GM21447 (cell line): Measurements from ENCODE around the gene L3MBTL1.

ENCODE experiments used
- ATAC-seq: cut with Tn5 transposase; IDR thresholded peaks from one replicate; pipeline ENCODE4 v1.9.1; 2021; ENCODE audit not compliant: unreplicated experiment

Gene L3MBTL1

DNA sequence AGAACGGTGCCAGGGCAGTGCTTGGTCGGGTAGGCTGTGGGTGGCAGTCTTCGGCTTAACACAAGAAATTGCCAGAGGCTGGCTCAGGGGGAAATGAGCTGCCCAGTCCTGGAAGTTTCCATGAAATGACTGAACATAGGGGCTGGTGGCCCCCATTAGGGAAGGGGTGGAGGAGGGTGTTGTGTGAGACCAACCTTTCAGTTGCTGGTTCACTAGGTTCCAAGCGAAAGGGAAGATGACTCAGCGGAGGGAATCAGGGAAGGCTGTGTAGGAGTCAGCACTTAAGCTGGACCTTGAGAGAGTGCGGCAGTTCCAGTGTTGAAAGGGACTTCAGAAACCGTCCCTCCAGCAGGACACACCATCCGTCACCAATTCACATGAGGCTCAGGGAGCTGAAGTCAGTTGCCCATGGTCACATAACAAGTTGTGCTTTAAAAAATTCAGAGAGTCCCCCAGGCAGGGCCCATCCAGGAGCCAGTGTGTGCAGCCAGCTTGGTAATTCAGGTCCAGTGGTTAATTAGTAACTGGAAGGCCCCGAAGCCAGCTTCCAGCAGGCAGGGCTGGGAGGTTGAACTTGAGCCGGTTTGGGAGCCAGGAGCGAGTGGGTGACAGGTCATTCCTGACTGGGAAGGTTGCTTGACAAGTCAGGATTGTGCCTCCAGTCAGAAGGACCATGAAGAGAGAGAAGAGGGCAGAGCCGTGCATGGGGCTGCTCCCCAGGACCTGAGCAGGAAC, 51.1 kb downstream of the L3MBTL1 start, which contains the start of gene SGK2:
Gene SGK2, plus strand, starts transcription at position 616 of the 735 bp plus-strand sequence. CDS start 7,469 bp downstream, outside the sequence.
- no peak for ATAC-seq

- ATAC-seq, result no peak
Measured at GRCh38 chr20:43559147-43559987, 51.9 kb downstream of the L3MBTL1 start.

DNA sequence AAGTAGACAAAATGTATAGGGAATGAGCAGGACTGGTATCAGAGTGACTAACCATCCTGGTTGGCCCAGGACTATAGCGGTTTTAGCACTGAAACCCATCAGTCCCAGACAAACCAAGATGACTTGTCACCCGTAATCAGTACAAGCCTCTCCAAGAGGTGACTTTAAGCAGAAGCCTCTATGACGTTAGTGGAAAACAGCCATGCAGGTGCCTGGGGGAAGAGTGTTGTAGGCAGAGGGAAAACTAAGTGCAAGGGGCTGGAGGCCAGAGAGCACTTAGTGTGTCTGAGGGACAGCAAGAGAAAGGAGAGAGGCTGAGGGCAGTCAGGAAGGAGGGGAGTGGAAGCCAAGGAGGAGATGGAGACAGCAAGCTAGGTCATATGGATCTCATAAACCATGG, 53.5 kb downstream of the L3MBTL1 start:
- ATAC-seq, result no peak

DNA sequence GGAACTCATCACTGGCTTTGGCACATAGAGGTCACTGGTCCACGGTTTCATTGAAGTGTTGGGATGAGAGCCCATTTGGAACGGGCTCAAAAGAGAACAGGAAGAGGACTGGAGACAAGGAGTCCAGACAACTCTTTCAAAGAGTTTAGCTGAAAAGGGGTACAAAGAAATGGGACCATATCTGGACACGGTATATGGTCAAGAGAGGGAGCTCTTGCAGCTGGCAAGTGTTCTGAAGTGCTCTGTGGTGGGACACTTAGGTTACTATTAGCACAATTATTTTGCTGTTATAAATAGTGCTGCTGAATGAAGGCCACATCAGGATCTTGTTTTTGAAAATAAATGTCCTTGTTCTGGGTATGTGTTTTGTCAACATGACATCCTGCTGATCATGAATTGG, 55.9 kb downstream of the L3MBTL1 start:
- ATAC-seq, result no peak

- ATAC-seq, result no peak
Measured at GRCh38 chr20:43563991-43564390, 56.5 kb downstream of the L3MBTL1 start.

DNA sequence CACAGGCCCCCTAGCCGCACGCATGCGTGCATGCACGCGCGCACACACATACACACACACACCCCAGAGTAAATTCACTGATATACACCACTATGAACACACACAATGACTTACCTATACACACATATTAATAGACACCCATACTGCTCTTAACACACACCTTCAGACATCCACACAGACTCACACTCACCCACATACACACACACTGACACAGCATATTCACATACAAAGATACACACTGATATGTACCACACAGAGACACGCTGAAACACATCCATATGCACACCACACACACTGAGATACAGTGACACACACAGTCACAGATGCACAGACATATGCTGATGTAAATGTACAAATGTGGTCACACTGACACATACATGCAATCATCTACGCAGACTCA, 57.0 kb downstream of the L3MBTL1 start:
- ATAC-seq, result no peak

- ATAC-seq, result no peak
Measured at GRCh38 chr20:43564993-43565757, 57.7 kb downstream of the L3MBTL1 start.

DNA sequence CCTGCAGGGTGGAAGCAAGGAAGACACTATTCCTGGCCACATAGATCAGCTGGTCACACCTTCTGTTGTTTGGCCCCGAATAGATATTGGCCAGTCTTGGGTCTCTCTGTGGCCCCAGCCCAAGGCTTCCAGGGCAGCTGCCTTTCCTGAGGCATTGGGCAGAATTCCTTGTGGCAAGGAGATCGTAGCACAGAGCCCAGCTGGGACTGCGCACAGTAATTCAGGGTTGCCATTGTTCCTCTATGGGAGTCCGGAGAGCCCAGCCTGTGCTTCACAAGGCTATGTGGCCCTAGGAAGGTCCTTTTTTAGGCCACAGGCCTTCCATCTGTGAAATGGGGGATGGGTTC, 58.2 kb downstream of the L3MBTL1 start:
- no peak for ATAC-seq

- no peak for ATAC-seq
Measured at GRCh38 chr20:43567477-43567876, 60.0 kb downstream of the L3MBTL1 start.

GRCh38 chr20:43568706-43569105, 61.2 kb downstream of the L3MBTL1 start:
- ATAC-seq, result no peak

DNA sequence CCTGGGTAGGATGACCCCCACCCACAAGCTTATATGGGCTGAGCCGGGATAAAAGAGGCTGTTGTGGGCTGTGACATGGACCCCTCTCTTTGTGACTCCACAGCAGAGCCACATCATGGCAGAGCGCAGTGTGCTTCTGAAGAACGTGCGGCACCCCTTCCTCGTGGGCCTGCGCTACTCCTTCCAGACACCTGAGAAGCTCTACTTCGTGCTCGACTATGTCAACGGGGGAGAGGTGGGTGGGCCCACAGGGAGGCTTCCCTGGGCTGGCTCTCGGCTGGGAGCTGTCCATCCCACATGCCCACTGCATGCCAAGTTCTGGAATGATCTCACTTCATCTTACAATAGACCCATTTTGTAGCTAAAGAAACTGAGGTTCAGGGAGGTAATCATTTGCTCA, 61.8 kb downstream of the L3MBTL1 start:
- no peak for ATAC-seq

DNA sequence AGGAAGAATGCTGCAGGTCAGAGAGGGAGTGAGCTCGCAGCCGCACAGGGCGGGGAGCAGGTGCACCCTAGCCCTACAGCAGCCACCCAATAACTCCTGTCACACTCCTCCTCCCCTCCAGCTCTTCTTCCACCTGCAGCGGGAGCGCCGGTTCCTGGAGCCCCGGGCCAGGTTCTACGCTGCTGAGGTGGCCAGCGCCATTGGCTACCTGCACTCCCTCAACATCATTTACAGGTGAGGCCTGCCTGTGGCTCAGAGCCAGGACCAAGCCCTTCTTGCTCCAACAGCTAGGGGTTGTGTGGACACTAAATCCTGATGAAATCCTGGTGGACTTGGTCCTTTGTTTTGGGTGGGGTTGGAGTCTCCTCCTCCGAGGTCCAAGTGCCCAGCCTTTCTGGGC, 63.0 kb downstream of the L3MBTL1 start:
- ATAC-seq, result no peak

DNA sequence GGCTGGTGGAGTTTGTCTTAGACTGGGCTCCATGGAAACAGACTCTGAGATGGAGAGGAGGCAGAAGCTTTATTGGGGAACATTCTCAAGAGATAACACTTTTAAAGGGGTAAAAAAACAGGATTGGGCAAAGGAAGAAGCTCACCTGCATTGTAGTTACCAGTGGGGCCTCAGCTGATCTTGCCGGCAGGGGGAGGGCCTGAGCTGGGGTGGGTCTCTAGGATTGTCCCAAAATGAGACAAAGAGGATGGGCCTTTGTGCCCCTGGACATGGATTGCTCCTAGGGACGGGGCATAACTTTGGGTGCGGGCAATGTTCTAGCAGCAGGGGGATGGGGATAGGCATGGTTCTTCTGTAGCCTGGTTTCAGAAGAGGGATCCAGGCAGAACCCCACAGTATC, 63.8 kb downstream of the L3MBTL1 start:
- no peak for ATAC-seq

- ATAC-seq, result no peak
Measured at GRCh38 chr20:43571771-43572170, 64.3 kb downstream of the L3MBTL1 start.

DNA sequence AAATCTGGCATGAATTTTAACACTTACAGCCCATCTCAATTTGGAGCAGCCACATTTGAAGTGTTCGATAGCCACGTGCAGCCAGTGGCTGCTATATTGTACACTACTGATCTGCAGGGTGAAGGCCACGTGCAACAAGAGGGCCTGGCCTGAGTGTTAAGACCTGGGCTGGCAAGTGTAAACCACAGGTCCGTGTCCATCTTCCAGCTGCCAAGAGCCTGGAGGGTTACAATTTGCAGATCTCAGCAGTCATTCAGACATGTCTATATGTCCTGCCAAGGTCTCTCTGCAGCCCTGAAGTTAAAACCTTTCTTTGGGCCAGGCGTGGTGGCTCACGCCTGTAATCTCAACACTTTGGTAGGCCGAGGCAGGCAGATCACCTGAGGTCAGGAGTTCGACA, 65.4 kb downstream of the L3MBTL1 start:
- no peak for ATAC-seq

GRCh38 chr20:43576108-43576507, 68.6 kb downstream of the L3MBTL1 start:
- no peak for ATAC-seq

- no peak for ATAC-seq
Measured at GRCh38 chr20:43579861-43580793, 72.6 kb downstream of the L3MBTL1 start.

DNA sequence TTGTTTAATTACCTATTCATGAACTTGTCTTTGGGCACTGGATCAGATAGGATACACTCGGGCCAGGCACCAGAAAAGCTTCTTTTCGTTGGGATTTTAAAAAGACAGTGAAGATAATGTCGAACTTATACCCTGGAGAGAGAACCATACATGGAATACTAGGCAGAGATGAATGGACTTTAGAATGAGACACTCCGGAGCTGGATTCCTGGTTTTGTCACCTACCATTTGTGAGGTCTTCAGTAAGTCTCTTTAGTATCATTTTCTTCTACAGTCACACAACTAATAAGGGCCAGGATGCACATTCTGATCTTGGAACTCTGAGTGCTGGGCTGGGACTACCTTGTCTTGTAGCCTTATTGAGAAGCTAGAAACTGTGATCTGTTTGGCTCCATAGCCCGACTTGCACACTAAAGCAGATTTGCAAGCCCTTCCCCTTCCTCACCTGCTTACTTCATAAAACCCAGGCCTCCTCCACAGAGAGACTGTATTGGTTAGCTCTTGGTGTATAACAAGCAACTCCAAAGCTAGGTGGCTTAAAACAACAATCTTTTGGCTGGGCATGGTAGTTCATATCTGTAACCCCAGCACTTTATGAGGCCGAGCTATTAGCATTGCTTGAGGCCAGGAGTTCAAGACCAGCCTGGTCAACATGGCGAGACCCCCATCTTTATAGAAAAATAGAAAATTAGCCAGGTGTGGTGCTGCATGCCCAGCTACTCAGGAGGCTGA, 75.8 kb downstream of the L3MBTL1 start:
- ATAC-seq, result no peak

GRCh38 chr20:43583982-43584432, 76.5 kb downstream of the L3MBTL1 start:
- ATAC-seq, result no peak
